ENCODE data around the gene RIMBP3C. TPM values are rescaled to one million over a fixed set of nuclear protein-coding genes. Genes with fewer than 3 reads are reported as not detected.

RIMBP3C gene
- total and polyA plus RNA-seq, 10 of the 15 experiments (the other 5 are each of a cell fraction or from before 2014, with no cell fraction given) = 0.03 to 0.23 (median 0.08) TPM; not detected in 4

GRCh38 chr22:21585389-21585788 lies 34.1 kb upstream of the RIMBP3C start:
- no peak for TF ChIP-seq USF2 (IDR thresholded peaks at IDR 0.05; ENCODE audit: borderline replicate concordance, low read depth, low read length)
- no peak for TF ChIP-seq ESRRA (IDR thresholded peaks at IDR 0.05; ENCODE audit: low read length)
- no peak for TF ChIP-seq SPI1 (IDR thresholded peaks at IDR 0.05; ENCODE audit: borderline replicate concordance, insufficient read depth, low read depth, low read length)
- no peak for TF ChIP-seq SMAD1 (IDR thresholded peaks at IDR 0.05; ENCODE audit: low read depth, partially characterized antibody)
- TF ChIP-seq TCF3 (IDR thresholded peaks at IDR 0.05; ENCODE audit: borderline replicate concordance, insufficient read depth, low read depth, low read length) = no peak
- TF ChIP-seq MEF2B (IDR thresholded peaks at IDR 0.05; ENCODE audit: partially characterized antibody, poor library complexity, severe bottlenecking) = no peak
- TF ChIP-seq CREM (IDR thresholded peaks at IDR 0.05; ENCODE audit: low read depth) = no peak
- TF ChIP-seq RAD21 (IDR thresholded peaks at IDR 0.05; ENCODE audit: insufficient read depth, low read depth, low read length) = no peak
- TF ChIP-seq ASH2L (IDR thresholded peaks at IDR 0.05; ENCODE audit: borderline replicate concordance, low read depth) = no peak
- TF ChIP-seq CHD4 (IDR thresholded peaks at IDR 0.05) = no peak
- TF ChIP-seq POLR2AphosphoS5 (IDR thresholded peaks at IDR 0.05; ENCODE audit: low read length) = no peak
- no peak for TF ChIP-seq POLR2A (IDR thresholded peaks at IDR 0.05; ENCODE audit: low read depth, low read length)
- no peak for TF ChIP-seq GATAD2B (conservative IDR thresholded peaks at IDR 0.05; ENCODE audit: low read depth)
- H3K9me3 ChIP-seq (replicated peaks; ENCODE audit: control insufficient read depth, insufficient read depth, low read length) = no peaks in the 10 kb centered on the region
- H3K4me1 ChIP-seq (ENCODE audit: control insufficient read depth, insufficient read depth, low read length) = peaks cover 26% of the 10 kb centered on the region
- peaks cover 16% of the 10 kb centered on the region for H4K20me1 ChIP-seq (ENCODE audit: control insufficient read depth, insufficient read depth)
- FAIRE-seq (no peak), ATAC-seq (no peak), DNase-seq (ENCODE audit: low read depth, low spot score) (no peak)
- H2AFZ ChIP-seq (ENCODE audit: control insufficient read depth, low read depth, low read length) = no peak overlapping the region
- H3K9ac ChIP-seq (ENCODE audit: control insufficient read depth, insufficient read depth, low read length) = no peak overlapping the region
- ChIA-PET RAD21 (ENCODE audit: unreplicated experiment) (no interaction called here), SMC1A (ENCODE audit: uncharacterized antibody, unreplicated experiment) (no interaction called here), POLR2A (interaction anchor here (0.6 kb wide), 1 partner anchor 264 kb away, joined by 5 read pairs; no protein-coding TSS in a partner anchor), CTCF (interaction anchor here (0.8 kb wide), 1 partner anchor 62 kb away, joined by 3 read pairs; no protein-coding TSS in a partner anchor)
- H3K79me2 ChIP-seq (ENCODE audit: control insufficient read depth, insufficient read depth, low read length) = peaks cover 70% of the 10 kb centered on the region
- in situ Hi-C loops (cut with MboI) (no loop called here), intact Hi-C loops (cut with micrococcal nuclease; ENCODE audit: unreplicated experiment) (loop anchor here (10.0 kb wide), 1 partner anchor 59 kb away; the partner anchor contains the start of gene SDF2L1)
- WGBS (ENCODE audit: insufficient coverage, insufficient replicate concordance, low lambda C conversion rate, missing lambda C conversion rate) = 38% methylated on average over 2 of the region's 2 CpGs
- no peaks in the 10 kb centered on the region for H3K27me3 ChIP-seq (replicated peaks in 1 of 2; ENCODE audit: control insufficient read depth in 2 of 2, insufficient read depth in 2 of 2, low read length in 1 of 2)
- no peak overlapping the region for H3K4me2 ChIP-seq (ENCODE audit: control insufficient read depth, insufficient read depth)
- BruUV-seq (replicated peaks) = no TSS peak
- H3K36me3 ChIP-seq (ENCODE audit: control insufficient read depth in 2 of 2, insufficient read depth in 2 of 2, low read length in 1 of 2) = peaks cover 4 to 8% of the 10 kb centered on the region in 2 experiments; a peak in 3 of 4 replicates
- no peak overlapping the region for H3K27ac ChIP-seq (ENCODE audit: control insufficient read depth, insufficient read depth)
- no peak overlapping the region for H3K4me3 ChIP-seq

Data from GM12878 (cell line).